Tibial artery (tissue), 4 donors: Measurements from ENCODE around the gene SH3BP2.

Experiments used
- DNase-seq, 2 donors: peaks; one replicate each; pipeline ENCODE4 v3.0.0-alpha.2; 2019
- H3K27ac ChIP-seq, 2 donors: fragments of 200-600 bp; sonication (generic) in 1 of 2; 1 replicate in 1 of 2; 2 replicates in 1 of 2; pipeline ENCODE4 v1.5.1; 2018 to 2019; ENCODE audit warnings: mild to moderate bottlenecking in 1 of 2
- H3K27me3 ChIP-seq, 2 donors: fragments of 200-600 bp; sonication (generic) in 1 of 2; one replicate each; pipeline versions ENCODE4 v1.5.1 to v1.6.0; 2016 to 2019
- H3K36me3 ChIP-seq, 3 donors: fragments of 200-600 bp; sonication (generic) in 2 of 3; one replicate each; pipeline ENCODE4 v1.5.1; 2016 to 2019; ENCODE audit warnings: mild to moderate bottlenecking in 2 of 3
- H3K4me1 ChIP-seq, 4 donors: fragments of 200-600 bp; sonication (generic) in 2 of 4; 1 replicate in 3 of 4; 2 replicates in 1 of 4; pipeline ENCODE4 v1.5.1; 2016 to 2019
- H3K4me3 ChIP-seq, 2 donors: fragments of 200-600 bp; sonication (generic) in 1 of 2; 1 replicate in 1 of 2; 2 replicates in 1 of 2; pipeline ENCODE4 v1.5.1; 2018 to 2019; ENCODE audit warnings: mild to moderate bottlenecking in 2 of 2
- H3K9me3 ChIP-seq, 3 donors: fragments of 200-600 bp; sonication (generic) in 1 of 3; one replicate each; pipeline ENCODE4 v1.5.1; 2016 to 2019
- intact Hi-C: fragments of 100-400 bp; cut with DNase I; formaldehyde crosslinking; loops from one replicate; pipeline ENCODE4 v1.15.0; 2023; ENCODE audit warnings: low total_unique reads
- TF ChIP-seq, protein P1 (sequence below), 2 experiments: fragments of 200-600 bp in 1 of 2; fragments of 450-650 bp in 1 of 2; IDR thresholded peaks; one replicate each; pipeline ENCODE4 v1.5.1; 2017 to 2019; ENCODE audit warnings: antibody characterized with exemption in 2 of 2, mild to moderate bottlenecking in 1 of 2, moderate library complexity in 1 of 2

SH3BP2 gene

DNA sequence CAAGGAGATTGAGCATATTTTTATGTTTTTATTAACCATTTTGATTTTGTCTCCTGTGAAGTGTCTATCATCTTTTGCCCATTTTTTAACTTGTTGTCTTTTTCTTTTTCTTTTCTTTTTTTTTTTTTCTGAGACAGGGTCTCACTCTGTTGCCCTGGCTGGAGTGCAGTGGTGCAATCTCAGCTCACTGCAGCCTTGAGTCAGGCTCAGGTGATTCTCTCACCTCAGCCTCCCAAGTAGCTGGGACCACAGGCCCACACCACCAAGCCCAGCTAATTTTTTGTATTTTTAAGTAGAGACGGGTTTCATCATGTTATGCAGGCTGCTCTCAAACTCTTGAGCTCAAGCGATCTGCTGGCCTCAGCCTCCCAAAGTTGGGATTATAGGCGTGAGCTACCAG is 46.2 kb downstream of the SH3BP2 start:
- Histone ChIP-seq H3K27me3 (no peaks in the 10 kb centered on the region), H3K36me3 (peaks cover 0 to 10% (median under 1%) of the 10 kb centered on the region in 3 donors), H3K4me3 (no peak overlapping the region), H3K9me3 (no peaks in the 10 kb centered on the region), H3K4me1 (peaks cover 0 to 25% (median 15%) of the 10 kb centered on the region in 4 donors), H3K27ac (no peak overlapping the region)
- intact Hi-C loops, result no loop called here
- TF ChIP-seq, protein P1, sequence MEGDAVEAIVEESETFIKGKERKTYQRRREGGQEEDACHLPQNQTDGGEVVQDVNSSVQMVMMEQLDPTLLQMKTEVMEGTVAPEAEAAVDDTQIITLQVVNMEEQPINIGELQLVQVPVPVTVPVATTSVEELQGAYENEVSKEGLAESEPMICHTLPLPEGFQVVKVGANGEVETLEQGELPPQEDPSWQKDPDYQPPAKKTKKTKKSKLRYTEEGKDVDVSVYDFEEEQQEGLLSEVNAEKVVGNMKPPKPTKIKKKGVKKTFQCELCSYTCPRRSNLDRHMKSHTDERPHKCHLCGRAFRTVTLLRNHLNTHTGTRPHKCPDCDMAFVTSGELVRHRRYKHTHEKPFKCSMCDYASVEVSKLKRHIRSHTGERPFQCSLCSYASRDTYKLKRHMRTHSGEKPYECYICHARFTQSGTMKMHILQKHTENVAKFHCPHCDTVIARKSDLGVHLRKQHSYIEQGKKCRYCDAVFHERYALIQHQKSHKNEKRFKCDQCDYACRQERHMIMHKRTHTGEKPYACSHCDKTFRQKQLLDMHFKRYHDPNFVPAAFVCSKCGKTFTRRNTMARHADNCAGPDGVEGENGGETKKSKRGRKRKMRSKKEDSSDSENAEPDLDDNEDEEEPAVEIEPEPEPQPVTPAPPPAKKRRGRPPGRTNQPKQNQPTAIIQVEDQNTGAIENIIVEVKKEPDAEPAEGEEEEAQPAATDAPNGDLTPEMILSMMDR (IDR thresholded peaks at IDR 0.05), result no peak
- no peak for DNase-seq

DNA sequence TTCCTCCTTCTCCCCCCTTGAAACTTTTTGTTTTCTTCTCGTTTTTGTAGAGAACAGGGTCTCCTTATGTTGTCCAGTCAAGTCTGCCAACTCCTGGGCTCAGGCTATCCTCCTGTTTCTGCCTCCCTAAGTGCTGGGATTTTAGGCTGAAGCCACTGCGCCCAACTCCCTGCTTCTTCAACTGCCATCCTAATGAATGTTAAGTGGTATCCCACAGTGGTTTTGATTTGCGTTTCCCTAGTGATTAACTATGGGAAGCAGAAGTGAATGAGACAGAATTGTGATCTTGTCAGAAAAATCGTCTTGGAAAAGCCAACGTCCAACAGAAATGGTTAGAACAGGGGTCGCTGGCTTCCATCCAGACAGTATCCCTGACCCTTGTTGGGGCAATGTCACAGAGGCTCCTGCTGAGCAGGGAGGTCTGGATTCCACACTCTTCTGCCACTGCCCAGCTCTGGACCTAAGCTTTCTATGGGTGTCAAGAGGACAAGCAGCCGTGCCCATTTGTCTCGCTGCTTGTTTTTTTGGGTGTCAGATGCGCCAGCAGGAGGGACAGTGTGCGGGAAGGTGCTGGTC is 49.9 kb downstream of the SH3BP2 start:
- no peaks in the 10 kb centered on the region for H3K36me3 ChIP-seq
- peak overlapping the region; percentile 93 to 97 for H3K27ac ChIP-seq
- no peak for DNase-seq
- H3K9me3 ChIP-seq, result no peaks in the 10 kb centered on the region
- H3K27me3 ChIP-seq, result no peaks in the 10 kb centered on the region
- TF ChIP-seq, protein P1 (IDR thresholded peaks at IDR 0.05), result no peak
- intact Hi-C loops, result loop anchor here (5.0 kb wide), 1 partner anchor 95 kb away; no protein-coding TSS in a partner anchor
- peaks cover 0 to 42% (median 25%) of the 10 kb centered on the region in 4 donors for H3K4me1 ChIP-seq
- peak overlapping the region; percentile 82 to 92 for H3K4me3 ChIP-seq

DNA sequence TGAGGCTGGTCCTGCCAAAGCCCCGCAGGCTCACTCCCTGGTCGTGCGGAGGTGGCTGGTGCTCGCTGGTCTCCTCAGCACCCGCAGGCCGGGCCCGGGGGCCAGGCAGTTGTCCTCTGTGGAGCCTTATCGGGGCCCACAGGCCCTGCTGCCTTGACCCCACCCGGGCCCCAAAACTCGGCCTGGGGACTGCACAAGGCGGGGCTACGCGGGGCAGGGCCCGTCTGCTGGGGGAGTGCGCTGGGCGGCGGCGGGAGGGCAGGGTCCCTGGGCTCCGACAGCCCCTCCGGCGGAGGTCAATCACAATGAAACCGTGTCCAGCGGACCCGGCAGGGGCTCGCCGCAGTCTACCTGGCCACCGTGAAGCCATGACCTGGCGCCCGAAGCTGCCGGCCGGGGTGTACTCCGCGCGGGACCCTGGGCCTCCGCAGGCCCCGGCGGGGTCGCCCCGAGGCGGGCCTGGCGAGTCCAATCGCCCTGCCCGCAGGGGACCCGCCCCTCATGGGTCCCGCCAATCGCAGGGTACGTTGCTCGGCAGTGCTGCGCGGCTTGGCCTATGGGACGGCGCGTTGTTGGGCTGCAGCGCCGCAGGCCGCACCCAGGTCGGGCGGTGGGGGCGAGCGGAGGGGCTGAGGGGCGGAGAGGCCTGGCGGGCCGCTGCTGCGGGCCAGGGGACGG is 50.5 kb downstream of the SH3BP2 start, which contains the start of gene ADD1:
Gene ADD1, plus strand, starts transcription at position 582 of the 678 bp plus-strand sequence. CDS start 32,072 bp downstream, outside the sequence.
- Histone ChIP-seq H3K4me3 (peak within 1 kb of the TSS; percentile 82 to 92), H3K36me3 (no peaks in the 10 kb centered on the region), H3K9me3 (no peaks in the 10 kb centered on the region), H3K4me1 (peaks cover 0 to 46% (median 26%) of the 10 kb centered on the region in 4 donors), H3K27ac (peak within 1 kb of the TSS; percentile 93 to 97), H3K27me3 (no peaks in the 10 kb centered on the region)
- intact Hi-C loops, result loop anchor here (5.0 kb wide), 1 partner anchor 94 kb away; no protein-coding TSS in a partner anchor
- DNase-seq, result peak; percentile 82 to 96
- TF ChIP-seq, protein P1 (IDR thresholded peaks at IDR 0.05), result peak in 1 of 2 experiments; percentile 16

DNA sequence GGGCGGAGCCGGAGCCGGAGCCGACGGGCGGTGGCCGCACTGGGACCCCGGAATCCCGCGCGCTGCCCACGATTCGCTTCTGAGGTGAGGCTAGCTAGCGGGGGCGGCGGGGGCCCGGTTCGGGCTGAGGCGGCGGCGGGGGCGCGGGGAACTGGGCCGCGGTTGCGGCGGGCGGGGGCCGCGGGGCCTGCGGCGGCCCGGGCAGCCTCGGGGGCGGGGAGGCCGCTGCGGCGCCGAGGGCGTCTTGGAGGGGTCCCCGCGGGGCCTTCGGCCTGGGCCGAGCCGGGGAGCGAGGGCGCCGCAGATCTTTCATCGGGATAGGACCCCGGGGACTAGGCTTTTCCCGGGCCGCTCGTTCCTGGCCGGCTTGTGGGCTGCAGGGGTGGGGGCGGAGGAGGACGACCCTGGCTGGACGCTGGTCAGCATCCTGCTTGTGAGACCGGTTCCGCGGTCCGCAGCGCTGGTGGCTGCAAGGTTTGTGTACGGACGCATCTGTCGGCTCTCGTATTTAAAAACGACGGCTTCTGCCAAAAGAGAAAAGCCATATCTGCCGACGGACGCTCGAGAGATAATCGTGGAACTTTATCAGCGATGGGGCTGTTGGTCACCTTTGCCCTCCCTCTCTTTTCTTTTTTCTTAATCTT is 51.2 kb downstream of the SH3BP2 start:
- intact Hi-C loops, result loop anchor here (5.0 kb wide), 1 partner anchor 93 kb away; no protein-coding TSS in a partner anchor
- peak in 1 of 2 donors; percentile 80 for DNase-seq
- Histone ChIP-seq H3K4me1 (peaks cover 0 to 53% (median 27%) of the 10 kb centered on the region in 4 donors), H3K4me3 (peak overlapping the region; percentile 82 to 92), H3K27me3 (no peaks in the 10 kb centered on the region), H3K27ac (peak overlapping the region; percentile 93 to 97), H3K36me3 (no peaks in the 10 kb centered on the region), H3K9me3 (no peaks in the 10 kb centered on the region)
- TF ChIP-seq, protein P1 (IDR thresholded peaks at IDR 0.05), result no peak

DNA sequence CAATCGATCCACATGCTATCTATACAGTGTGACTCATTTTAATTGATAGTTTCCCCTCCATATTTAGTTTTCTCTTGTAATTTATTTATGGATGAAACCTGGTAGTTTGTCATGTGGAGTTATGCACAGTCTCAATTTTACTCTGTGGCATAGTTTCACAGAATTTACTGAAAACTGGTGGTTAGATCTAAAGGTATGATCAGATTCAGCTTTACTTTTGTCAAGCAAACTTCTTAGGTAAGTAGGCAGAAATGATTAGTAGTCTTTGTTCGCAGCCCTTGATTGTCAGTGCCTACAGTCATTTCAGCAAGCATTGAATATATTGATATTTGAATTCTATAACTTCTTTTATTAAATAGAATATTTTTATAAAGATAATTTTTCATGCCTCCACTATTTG is 53.3 kb downstream of the SH3BP2 start:
- DNase-seq, result no peak
- no peaks in the 10 kb centered on the region for H3K36me3 ChIP-seq
- peaks cover 0 to 69% (median 40%) of the 10 kb centered on the region in 4 donors for H3K4me1 ChIP-seq
- H3K9me3 ChIP-seq, result no peaks in the 10 kb centered on the region
- H3K27ac ChIP-seq, result no peak overlapping the region
- H3K27me3 ChIP-seq, result no peaks in the 10 kb centered on the region
- intact Hi-C loops, result no loop called here
- H3K4me3 ChIP-seq, result no peak overlapping the region
- TF ChIP-seq, protein P1 (IDR thresholded peaks at IDR 0.05), result no peak
